Stimulated activated CD4-positive, alpha-beta T cell treated with anti-CD3 and anti-CD28 coated beads, Interleukin-1b, Interleukin-23, amount 100 ng/mL, for 24 hours (primary cell): Measurements from ENCODE around the gene SUGCT.
"Not testable (repeated sequence)": the region's sequence is repeated elsewhere in the genome, so short reads cannot be mapped to it uniquely, and the experiment has no call there.

Experiments
- DNase-seq, 4 experiments: peaks; one replicate each; pipeline ENCODE4 v3.0.0-alpha.2; 2020; ENCODE audit warnings: low read depth in 4 of 4, low spot score in 1 of 4

The SUGCT gene

DNA sequence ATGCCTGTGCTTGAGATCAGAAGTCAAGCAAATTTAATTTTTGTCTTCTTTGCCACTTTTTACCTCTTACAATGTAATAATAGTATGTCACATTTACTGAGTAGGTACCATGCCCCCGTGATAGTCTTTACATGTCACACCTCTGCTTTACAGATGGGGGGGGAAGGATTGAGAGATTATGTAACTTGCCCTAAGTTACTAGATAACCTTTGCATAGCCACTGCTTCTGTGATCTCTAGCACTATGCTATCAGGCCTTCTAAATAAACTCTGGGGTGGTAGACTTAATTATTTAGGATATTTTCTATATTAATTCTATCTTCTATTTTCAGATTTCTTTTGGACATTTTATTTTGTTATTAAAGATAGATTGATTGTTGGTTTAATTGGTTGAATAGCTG lies 514.4 kb downstream of the SUGCT start:
- no peak for DNase-seq

DNA sequence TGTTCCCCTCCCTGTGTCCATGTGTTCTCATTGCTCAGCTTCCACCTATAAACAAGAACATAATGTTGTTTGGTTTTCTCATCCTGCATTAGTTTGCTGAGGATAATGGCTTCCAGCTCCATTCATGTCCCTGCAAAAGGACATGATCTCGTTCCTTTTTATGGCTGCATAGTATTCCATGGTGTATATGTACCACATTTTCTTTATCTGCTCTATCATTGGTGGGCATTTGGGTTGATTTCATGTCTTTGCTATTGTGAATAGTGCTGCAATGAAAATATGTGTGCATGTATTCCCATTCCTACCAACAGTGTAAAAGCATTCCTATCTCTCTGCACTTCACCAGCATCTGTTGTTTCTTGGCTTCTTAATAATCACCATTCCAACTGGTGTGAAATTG lies 516.1 kb downstream of the SUGCT start:
- not testable (repeated sequence) for DNase-seq

DNA sequence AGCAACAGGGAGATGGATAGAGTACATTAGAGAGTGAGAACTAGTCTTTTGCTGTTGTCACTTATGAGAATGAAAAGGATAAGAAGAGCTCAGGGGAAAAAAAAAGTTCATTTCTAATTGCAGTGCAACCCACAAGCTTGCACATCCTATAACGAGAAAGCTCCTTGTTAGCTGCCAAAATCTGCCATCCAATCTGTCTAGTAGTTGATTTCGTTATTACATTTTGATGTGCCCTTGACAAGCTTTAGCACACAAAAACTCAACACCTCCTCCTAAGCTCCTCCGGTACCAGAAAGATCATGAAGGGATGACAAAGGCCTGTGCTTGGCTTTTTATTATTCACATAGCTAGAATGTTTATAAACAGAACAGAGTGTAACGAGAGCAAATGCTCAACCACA lies 519.4 kb downstream of the SUGCT start:
- no peak for DNase-seq

DNA sequence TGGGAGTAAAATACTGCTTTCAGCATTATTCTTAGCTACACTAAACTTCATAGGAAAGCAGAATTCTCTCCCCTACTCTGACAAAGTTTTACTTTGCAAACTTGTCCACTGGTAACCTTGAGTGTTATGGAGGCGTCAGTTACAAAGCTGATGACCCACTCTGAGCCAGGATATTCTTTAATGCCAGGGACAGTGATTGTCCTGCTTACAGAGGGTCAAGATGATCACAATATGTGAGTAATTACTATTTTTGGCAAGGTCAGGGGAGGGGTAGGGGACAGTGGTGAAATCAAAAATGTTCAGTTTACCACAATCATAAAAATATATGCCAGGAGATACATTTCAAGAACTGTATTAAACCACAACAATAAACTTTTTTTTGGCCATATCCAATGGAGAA lies 520.6 kb downstream of the SUGCT start:
- DNase-seq: no peak

DNA sequence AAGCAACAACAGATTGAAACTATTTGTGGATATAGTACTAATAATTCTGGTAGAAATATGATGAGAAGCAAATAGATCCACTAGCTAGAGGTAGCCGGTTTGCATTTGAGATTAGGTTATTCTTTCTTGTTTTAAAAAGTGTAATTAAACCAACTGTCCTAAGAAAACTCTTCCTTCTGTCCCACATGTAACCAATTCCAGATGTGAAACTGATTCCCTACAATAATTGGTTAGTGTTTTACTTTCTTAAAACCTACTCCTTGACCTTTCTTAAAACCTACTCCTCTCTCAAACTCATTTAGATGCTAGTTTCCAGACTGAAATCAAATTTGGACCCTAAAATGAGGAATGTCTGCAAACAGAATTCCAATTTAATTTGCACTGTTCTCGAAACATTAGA lies 521.5 kb downstream of the SUGCT start:
- DNase-seq: no peak

DNA sequence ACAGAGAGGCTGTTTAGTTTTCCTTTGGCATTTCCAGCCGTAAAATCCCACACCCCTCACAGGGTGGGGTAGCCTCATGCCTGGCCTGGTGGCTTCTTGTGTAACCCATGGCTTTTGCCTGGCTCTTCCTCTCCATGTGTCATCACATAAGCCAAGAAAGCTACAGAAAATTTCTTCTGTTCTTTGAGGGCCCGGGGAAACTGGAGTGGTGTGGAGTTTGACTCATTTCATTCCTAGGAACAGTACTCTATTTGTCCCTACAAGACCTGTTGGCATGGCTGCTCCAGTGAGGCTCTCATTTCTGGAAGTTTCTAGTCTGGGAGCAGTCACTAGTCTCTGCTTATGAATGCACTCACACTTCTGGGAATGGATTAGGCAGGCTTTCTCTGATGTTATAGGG lies 523.9 kb downstream of the SUGCT start:
- no peak for DNase-seq

DNA sequence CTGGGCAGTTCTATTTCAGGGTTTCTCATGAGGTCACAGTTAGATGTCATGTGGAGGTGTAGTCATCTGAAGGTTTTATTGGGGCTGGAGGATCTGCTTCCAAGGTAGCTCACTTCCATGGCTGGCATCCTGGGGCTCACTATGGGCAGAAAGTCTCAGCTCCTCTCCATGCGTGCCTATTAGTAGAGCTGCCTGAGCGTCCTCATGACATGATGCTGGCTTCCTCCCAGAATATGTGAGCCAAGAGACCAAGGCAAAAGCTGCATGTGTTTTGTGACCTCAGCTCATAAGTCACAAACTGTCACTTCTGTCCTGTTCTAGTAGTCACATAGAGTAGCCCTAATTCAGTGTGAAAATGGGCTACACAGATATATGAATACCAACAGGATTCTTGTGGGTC lies 524.4 kb downstream of the SUGCT start:
- DNase-seq: no peak

DNA sequence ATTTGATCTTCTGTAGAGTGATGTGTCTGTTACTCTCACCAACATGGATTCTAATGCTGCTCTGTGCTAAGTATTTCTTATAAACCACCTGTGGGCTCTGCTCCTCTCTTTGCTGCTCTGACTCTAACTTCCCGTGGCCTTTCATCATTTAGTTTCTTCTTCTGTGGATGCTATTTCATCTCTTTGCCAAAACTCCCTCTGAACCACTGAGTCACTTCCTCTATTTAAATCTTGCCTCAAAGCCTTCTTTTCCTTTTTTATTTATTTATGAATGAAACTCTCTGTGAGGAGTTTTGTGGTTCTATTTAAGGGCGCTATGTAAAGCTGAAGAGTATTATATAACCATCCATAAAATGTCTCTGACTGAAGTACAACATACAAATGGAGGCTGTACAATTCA lies 538.5 kb downstream of the SUGCT start:
- no peak for DNase-seq

DNA sequence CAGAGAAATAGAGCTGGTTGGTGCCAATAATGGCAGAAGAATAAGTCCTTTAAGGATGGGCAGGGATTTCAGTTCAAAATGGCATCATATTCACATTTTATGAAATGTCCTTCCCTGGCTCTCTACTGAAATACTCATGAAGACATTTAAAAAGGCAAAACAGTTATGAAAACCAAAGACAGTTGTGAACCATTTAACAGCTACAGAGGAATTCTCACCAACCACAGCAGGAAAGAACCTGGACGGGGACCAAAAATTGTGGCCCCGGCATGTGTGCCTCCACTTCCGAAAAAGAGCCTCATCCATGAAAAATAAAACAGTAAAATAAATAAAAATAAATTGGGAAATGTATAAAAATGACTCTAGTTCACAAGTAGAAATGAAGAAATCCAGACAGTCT lies 539.5 kb downstream of the SUGCT start:
- no peak for DNase-seq

DNA sequence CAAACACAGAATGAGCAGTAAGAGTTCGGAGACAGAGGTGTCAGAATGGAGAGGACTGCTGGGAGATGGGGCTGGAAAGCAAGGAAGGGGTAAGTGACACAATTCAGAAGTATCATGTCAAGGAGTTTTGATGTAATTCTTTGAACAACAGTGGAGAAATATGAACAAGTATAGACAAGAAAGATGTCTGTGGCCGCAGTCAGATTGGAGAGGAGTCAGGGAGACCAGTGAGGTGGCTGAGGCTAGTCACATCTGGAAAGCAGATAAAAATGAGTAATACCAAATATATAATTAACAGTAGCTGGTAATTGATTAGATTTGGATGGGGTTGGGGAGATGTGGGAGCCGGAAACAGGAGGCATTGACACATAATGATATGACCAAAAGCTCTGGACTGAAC lies 540.9 kb downstream of the SUGCT start:
- no peak for DNase-seq

DNA sequence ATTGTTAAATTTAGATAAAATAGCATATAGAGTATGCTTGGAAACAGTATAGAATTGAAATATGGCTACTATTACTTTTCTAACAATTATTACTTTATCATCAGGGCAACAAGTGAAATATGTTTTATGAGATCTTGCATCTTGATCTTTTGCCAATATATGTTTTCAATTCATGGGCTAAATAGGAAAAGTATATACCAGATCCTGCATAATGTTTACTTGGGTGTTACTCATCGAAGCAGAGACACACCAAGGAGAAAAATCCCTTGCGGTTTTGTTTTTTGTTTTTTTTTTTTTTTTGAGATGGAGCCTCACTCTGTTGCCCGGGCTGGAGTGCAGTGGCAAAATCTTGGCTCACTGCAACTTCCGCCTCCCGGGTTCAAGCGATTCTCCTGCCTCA lies 541.4 kb downstream of the SUGCT start:
- no peak for DNase-seq

DNA sequence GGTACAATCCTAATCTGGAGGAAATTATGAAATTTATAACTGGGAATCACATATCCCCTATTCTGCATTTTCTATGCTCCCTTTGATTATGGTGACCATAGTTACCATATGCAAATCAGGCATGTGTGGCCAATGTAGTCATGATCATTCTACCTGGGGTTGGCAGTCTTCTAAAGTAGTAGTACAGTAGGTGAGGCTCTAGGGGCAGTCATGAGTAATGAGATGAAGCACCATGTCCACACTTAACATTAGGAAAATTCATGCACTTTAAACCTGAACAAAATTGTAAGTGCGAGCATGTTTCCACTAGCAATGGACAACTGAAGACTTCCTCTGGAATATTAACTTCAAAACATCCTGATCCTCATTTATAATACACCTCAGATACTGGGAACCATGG lies 545.9 kb downstream of the SUGCT start:
- DNase-seq: no peak

DNA sequence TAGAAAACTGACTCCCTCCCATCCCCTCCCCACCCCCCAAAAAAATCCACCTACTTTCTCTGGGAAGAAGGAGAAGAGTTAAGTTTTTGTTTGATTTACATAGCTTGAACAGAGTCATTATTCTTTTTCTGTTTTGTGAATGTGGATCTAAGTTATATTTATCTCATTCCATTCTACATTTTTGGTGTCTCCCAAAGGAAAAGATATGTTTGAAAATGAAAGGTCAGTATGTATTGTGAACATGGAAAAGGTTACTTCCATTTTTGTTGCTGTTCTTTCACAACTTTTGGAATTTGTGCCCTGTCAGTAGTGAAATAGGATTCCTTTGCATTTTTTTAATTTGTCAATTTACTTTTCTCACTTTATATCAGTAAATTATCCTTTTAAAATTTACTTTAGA lies 547.9 kb downstream of the SUGCT start:
- DNase-seq: no peak

DNA sequence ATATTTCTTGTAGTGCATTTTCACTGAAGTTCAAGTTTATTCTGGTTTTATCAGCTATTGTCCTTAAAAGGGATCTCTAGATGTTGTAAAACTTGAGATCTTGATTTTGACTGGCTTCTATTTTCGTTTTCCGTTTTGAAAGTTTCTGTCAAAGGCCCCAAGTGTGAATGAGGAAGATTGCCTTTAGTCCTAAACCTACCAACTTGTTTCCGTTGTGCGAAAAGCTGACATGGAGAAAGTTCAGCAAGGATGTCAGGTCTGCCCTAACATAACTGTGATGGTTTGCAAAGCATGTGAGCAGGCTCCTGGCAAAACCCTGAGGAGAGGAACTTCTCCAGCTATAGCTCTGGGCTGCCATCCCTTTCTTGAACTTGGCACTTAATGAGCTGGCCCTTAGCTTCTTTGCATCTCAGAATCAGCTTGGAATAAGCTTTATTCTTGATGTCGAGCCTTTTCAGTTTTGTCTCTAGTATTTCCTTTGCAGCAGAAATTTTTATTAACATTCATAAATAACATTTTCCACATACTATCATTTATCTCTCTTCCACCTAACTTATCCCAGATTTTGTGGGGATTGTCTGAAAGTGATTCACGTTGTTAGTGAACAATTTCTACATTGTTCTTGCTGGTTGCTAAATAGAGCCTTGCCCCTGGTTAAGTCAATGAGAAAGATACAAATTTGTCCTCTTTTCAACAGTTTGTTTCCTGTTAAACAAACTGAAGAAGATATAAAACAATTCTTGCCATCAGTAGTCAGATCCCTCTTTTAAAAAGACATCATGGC lies 559.4 kb downstream of the SUGCT start:
- DNase-seq: no peak

DNA sequence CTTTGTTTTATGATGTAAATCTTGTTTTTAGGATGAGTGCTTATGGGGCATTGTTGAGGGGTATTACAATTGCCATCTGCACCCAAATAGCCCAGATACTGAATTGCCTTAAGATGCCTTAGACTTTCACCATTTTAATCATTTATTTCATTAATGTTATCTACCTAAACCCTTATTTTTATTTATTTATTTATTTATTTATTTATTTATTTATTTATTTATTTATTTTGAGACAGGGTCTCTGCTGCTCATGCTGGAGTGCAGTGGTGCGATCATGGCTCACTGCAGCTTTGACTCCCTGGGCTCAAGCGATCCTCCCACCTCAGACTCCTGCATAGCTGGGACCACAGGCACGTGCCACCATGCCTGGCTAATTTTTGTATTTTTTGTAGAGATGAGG lies 560.2 kb downstream of the SUGCT start:
- no peak for DNase-seq

DNA sequence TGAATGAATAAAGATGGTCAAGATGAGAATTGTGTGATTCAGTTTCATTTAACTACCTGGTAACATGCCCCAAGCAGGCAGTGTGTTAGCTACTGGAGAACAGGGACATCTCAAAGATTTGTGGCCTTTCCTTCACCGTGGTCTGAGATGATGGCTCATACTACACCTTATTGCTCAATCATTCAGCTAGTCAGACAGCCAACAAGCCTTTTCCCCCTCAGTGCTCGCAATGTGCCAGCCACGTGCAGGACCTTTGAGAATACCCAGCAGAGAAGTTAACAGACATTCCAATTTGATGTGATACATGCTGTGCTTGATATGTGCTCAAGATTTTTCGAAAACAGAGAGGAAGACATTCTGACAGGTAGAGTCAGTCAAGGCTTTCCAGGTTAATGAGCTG lies 562.8 kb downstream of the SUGCT start:
- no peak for DNase-seq

DNA sequence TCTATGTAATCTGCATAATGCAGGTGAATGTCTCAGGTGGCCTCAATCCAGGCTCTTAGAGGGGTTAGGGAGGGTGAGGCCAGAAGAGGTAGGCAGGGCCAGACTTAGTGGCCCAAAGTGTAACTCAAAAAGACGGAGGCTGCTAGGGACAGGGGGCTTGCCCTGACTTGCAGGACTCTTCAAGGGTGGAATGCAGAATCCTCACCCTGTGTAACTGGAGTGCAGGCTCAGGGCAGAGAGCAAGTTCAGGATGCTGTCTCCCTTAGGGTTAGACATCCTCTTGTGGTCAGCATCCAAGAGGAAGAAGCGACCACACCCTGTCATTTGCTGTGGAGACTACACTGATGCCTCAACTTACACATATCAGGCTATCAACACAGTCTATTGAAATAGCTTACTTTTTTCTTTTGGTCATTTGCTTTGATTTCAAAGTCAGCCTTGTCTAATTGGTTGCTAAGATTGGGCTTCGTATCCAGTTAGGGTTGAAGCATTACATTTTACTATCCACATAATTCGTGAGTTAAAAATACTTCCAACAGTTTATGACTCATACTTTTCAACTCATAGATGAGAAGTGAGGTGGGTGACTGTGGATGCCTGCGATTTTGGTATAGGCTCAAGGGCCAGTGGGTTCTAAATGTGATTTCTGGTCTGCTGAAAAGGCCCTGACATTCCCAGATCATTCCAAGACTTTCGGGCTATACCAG lies 563.6 kb downstream of the SUGCT start:
- DNase-seq: no peak

DNA sequence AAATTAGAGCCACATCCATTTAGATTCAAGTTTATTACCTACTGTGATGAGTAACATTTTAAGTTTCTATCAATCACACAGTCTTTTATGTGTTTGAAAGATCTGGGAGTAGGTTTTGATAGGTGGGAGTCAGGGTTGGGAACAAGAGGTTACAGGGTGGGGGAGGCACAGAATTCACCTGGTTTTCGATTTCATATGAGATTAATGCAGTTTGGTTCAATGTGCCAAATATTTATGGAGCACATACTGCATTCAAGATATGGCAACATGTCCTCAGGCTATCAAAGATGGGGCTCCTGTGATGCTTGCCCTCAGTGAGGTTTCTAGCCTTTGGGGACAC lies 564.1 kb downstream of the SUGCT start:
- no peak for DNase-seq

DNA sequence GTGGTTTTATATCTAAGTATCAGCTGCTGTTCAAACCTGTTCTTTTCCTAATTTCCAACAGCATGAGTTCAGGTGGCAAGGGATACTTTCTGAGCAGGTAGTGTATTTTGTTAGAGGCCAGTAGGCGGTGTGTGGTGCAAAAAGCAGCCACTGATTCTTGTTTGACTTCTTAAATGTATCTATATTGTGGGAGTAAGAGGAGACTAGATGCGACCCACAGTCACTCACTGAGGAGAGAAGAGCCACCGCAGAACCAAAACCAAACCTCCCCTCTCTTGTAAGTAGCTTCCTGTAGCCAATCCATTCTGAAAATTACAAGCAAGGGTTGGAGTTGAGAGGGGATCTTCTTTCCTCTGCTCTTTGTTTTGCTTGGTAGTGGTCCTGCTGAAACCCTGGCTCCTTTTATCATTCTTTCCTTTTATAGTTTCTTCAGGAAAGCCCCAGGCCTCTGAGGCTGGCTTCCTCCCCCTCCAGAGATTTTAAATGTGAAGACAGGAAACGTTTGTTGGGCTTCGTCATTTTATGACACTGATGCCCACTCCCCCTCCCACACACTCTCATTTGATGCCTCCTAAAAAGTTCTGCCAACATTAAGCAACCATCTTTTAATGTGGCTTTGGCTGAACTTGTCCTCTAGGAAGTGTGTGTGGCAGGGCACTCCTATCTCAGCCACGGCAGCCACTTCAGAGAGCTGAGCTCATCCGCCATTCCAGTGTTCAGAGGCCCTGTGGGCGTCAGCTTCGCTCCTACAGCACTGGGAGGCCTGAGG lies 566.0 kb downstream of the SUGCT start:
- no peak for DNase-seq

DNA sequence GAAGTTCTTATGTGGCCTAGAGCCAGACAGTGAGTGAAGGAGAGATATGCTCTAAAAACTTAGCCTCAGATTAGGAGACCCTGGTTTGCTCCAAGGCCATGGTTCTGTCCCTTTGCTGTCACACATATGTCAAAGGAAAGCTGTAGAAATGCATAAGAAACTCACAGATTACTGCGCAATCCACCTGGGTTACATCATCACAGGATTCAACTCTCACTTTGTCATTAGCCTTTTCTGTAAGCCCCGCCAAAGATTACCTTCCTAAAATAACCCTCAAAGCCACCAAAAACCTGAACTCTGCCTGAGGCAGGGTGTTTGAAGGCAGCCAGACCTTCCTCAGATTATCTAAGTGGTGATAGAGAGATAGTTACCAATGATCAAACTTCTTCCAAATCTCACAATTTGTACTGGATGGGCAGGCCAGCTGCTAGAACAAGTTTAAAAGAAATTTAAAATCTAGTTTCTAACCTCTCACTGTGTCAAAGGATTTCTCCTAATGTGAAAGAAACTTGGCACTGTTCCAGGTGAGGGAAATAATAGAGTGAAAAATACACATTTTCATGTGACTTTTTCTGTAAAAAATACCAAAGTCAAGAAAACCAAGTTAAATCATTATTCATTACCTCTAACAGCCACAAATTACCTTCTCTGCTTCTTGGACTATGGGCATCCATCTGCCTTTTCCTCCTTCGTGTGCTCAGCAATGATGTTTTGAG lies 567.2 kb downstream of the SUGCT start:
- DNase-seq: no peak

DNA sequence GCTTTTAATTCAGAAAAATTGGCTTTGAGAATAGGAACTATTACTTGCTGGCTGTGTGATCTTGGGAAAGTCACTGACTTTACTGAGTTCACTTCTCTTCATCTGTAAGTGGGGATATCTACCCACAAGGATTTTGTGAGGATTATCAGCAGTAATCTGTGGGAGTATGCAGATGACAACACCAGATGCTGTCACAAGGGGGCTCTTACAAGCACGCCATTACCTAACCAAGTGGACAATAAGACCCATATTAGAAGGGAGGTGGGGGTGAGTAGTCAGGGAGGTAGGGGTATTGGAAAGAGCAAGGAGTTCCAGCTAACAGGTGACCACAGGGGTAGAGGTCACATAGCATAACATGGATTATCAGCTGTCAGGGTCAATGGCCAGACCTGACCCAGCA lies 569.4 kb downstream of the SUGCT start:
- no peak for DNase-seq

DNA sequence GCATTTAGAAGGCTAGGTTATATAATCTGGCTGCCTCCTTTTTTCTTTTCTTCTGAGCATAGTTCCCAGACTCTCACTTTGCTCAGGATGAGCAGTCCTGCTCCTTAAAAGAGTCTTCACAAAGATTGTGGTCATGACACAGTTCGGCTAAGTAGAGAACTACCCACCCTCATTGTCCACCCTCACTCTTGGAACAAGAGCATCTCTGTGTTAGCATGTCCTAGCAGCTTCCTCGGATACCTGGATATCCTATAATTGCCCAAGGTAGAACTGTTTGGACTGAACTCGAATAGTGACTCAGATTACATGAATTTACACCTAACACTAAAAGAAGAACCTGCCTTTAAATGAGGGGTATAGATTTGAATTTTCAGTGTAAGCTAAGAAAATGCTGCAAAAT lies 572.0 kb downstream of the SUGCT start:
- DNase-seq: no peak
